ENCODE measurements around the gene DGCR8. TPM values are rescaled to one million over a fixed set of nuclear protein-coding genes. Genes with fewer than 3 reads are reported as not detected.

The DGCR8 gene
- total RNA-seq, 1 donor from 2014 or later = 29.1 TPM

DNA sequence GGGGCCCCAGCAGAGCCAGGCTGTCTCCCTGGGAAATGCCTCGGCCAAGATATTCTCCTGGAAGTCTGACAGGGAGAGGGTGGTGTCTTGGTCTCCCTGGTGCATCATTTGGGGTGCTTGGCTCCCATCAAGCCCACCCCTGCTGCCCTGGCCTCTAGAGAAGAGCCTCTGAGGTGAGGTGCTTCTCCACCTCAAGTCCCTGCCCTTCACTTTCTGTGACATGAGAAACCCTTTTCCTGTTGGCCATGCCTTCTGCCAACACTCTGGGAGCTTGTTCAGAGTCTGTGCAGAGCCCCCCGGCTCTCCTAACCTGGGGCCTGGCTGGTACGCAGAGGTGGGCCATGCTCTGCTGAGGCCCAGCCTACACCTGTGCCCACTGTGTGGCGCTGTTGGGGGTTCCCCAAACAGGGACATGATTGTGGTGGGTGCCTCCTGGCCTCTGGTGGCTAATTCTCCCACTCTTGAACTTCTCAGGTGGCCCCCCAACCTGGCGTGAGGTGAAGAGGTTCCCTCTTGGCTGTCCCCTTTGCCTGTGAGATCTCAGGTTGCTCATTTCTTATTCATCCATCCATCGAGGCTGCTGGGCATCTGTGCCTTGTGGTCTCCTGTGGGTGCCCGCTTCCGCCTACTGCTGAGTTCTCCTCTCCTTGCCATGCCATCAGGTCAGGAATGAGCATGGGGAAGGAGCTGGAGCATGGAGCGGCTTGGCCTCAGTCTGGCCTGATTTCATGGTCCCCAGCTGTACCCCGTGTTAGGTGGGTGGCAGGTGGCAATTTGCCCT, 19.2 kb upstream of the DGCR8 start:
- no peak overlapping the region for H3K9ac ChIP-seq
- H3F3A ChIP-seq (ENCODE audit: low read depth) = no peaks in the 10 kb centered on the region
- H3K27me3 Mint-ChIP-seq (ENCODE audit: insufficient read depth, low read depth) = no peaks in the 10 kb centered on the region
- H3K9me3 Mint-ChIP-seq = no peaks in the 10 kb centered on the region
- H3K36me3 ChIP-seq = no peaks in the 10 kb centered on the region
- H3K36me3 Mint-ChIP-seq = peaks cover 2% of the 10 kb centered on the region
- no peaks in the 10 kb centered on the region for H3K79me2 ChIP-seq (ENCODE audit: low read depth)
- no peaks in the 10 kb centered on the region for H3K4me1 ChIP-seq
- DNase-seq (ENCODE audit: low spot score) = no peak
- H3K4me2 ChIP-seq = no peak overlapping the region
- H2AFZ ChIP-seq (replicated peaks) = no peak overlapping the region
- no peaks in the 10 kb centered on the region for H4K20me1 ChIP-seq (ENCODE audit: low read depth)
- peaks cover 10% of the 10 kb centered on the region for H3K4me1 Mint-ChIP-seq
- H3K27ac Mint-ChIP-seq = no peak overlapping the region
- TF ChIP-seq EZH2 (IDR thresholded peaks at IDR 0.05) (no peak), EZH2phosphoT487 (IDR thresholded peaks at IDR 0.05) (no peak), CTCF (IDR thresholded peaks at IDR 0.05) (peak; percentile 28)
- H3K9me3 ChIP-seq (ENCODE audit: low read depth) = no peaks in the 10 kb centered on the region
- no peak overlapping the region for H3K4me3 Mint-ChIP-seq
- no peak overlapping the region for H3K4me3 ChIP-seq
- H3K27ac ChIP-seq = no peak overlapping the region
- no peaks in the 10 kb centered on the region for H3K27me3 ChIP-seq

GRCh38 chr22:20061481-20061861, 18.6 kb upstream of the DGCR8 start:
- DNase-seq (ENCODE audit: low spot score) = no peak
- no peak overlapping the region for H3K4me2 ChIP-seq
- no peak overlapping the region for H3K4me3 ChIP-seq

DNA sequence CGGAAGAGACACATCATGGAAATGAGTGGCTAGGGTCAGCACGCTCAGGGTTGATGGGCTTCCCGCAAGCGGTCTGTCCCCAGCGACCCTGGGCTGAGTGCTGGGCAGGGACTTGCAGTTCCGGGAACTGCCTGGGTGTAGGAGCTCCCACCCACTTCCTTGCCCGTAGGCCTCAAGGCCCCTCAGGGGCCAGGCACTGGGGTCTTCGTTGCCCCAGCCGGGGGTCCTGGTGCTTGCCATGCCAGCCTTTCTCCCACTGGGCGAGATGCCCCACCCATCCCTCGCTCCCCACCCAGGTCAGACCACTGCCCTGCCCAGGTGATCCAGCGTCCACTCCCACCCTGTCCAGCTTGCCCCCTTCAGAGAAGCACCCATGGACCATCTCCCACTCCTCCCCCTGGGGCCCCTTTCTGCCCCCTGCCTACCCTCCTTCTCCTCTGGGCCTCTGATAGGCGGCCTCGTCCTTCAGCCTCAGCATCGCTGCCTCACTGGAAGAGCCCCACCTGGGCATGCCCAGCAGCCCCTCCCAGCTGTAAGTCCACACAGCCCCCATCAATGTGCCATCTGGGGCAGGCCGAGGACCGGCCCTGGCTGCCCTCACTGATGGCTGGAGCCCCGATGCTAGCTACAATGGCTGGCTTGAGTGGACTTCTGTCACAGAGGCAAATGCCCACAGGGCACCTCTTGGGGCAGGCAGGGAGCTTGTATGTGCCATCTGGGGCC, 17.8 kb upstream of the DGCR8 start:
- H3K27ac Mint-ChIP-seq = no peak overlapping the region
- no peaks in the 10 kb centered on the region for H3K9me3 Mint-ChIP-seq
- no peak for DNase-seq (ENCODE audit: low spot score)
- no peaks in the 10 kb centered on the region for H3K27me3 Mint-ChIP-seq (ENCODE audit: insufficient read depth, low read depth)
- Histone ChIP-seq H3K4me1 (no peaks in the 10 kb centered on the region), H3K4me2 (no peak overlapping the region), H2AFZ (replicated peaks) (no peak overlapping the region), H3K9ac (no peak overlapping the region), H3F3A (ENCODE audit: low read depth) (no peaks in the 10 kb centered on the region), H3K36me3 (no peaks in the 10 kb centered on the region), H3K27ac (no peak overlapping the region), H3K4me3 (no peak overlapping the region), H4K20me1 (ENCODE audit: low read depth) (no peaks in the 10 kb centered on the region), H3K9me3 (ENCODE audit: low read depth) (no peaks in the 10 kb centered on the region), H3K79me2 (ENCODE audit: low read depth) (no peaks in the 10 kb centered on the region), H3K27me3 (no peaks in the 10 kb centered on the region)
- H3K36me3 Mint-ChIP-seq = peaks cover 2% of the 10 kb centered on the region
- no peak overlapping the region for H3K4me3 Mint-ChIP-seq
- no peak for TF ChIP-seq EZH2phosphoT487 (IDR thresholded peaks at IDR 0.05)
- no peak for TF ChIP-seq CTCF (IDR thresholded peaks at IDR 0.05)
- no peak for TF ChIP-seq EZH2 (IDR thresholded peaks at IDR 0.05)
- H3K4me1 Mint-ChIP-seq = peaks cover 10% of the 10 kb centered on the region

More at GRCh38 chr22:20061481-20061861, 18.6 kb upstream of the DGCR8 start:
- no peaks in the 10 kb centered on the region for H3F3A ChIP-seq (ENCODE audit: low read depth)
- no peak overlapping the region for H3K27ac Mint-ChIP-seq
- no peak overlapping the region for H3K9ac ChIP-seq
- H3K4me3 Mint-ChIP-seq = no peak overlapping the region
- no peaks in the 10 kb centered on the region for H3K27me3 ChIP-seq
- H3K9me3 ChIP-seq (ENCODE audit: low read depth) = no peaks in the 10 kb centered on the region
- TF ChIP-seq EZH2phosphoT487 (IDR thresholded peaks at IDR 0.05) (no peak), EZH2 (IDR thresholded peaks at IDR 0.05) (no peak), CTCF (IDR thresholded peaks at IDR 0.05) (no peak)
- H2AFZ ChIP-seq (replicated peaks) = no peak overlapping the region
- no peaks in the 10 kb centered on the region for H3K9me3 Mint-ChIP-seq
- H3K36me3 ChIP-seq = no peaks in the 10 kb centered on the region
- peaks cover 10% of the 10 kb centered on the region for H3K4me1 Mint-ChIP-seq
- no peaks in the 10 kb centered on the region for H4K20me1 ChIP-seq (ENCODE audit: low read depth)
- no peaks in the 10 kb centered on the region for H3K4me1 ChIP-seq
- H3K27ac ChIP-seq = no peak overlapping the region
- H3K36me3 Mint-ChIP-seq = peaks cover 2% of the 10 kb centered on the region
- no peaks in the 10 kb centered on the region for H3K79me2 ChIP-seq (ENCODE audit: low read depth)
- no peaks in the 10 kb centered on the region for H3K27me3 Mint-ChIP-seq (ENCODE audit: insufficient read depth, low read depth)

Measured in neural progenitor cell (in vitro differentiated cells).